Upper lobe of left lung (tissue), 6 donors: ENCODE measurements around the gene PRDM8. TPM values are rescaled to one million over a fixed set of nuclear protein-coding genes. Genes with fewer than 3 reads are reported as not detected.
A peak's percentile ranks its signal among the peaks of the same experiment; 100 is the strongest.

Experiments
- ATAC-seq, 2 donors: fragments of 200-7000 bp; cut with Tn5 transposase; one replicate each; pipeline ENCODE4 v1.9.1; 2022; ENCODE audit warnings: mild to moderate bottlenecking in 2 of 2, moderate library complexity in 2 of 2; ENCODE audit not compliant: low FRiP score in 2 of 2
- DNase-seq, 2 donors: peaks; one replicate each; pipeline ENCODE4 v3.0.0-alpha.2; 2019 to 2020
- H3K27ac ChIP-seq, 4 donors: fragments of 200-600 bp; sonication (generic); one replicate each; pipeline ENCODE4 v1.5.1; 2016 to 2019
- H3K27me3 ChIP-seq, 4 donors: fragments of 200-600 bp; sonication (generic); one replicate each; pipeline ENCODE4 v1.5.1; 2017 to 2019
- H3K36me3 ChIP-seq, 4 donors: fragments of 200-600 bp; sonication (generic); one replicate each; pipeline ENCODE4 v1.5.1; 2016 to 2019
- H3K4me1 ChIP-seq, 4 donors: fragments of 200-600 bp; sonication (generic); one replicate each; pipeline ENCODE4 v1.5.1; 2018 to 2019
- H3K4me3 ChIP-seq, 4 donors: fragments of 200-600 bp; sonication (generic); one replicate each; pipeline ENCODE4 v1.5.1; 2017 to 2019; ENCODE audit warnings: mild to moderate bottlenecking in 2 of 4, moderate library complexity in 1 of 4
- H3K9me3 ChIP-seq, 4 donors: fragments of 200-600 bp; sonication (generic); one replicate each; pipeline ENCODE4 v1.5.1; 2018 to 2019
- EP300 ChIP-seq, 4 donors: sonication (generic); formaldehyde crosslinking; IDR thresholded peaks; one replicate each; pipeline ENCODE4 v1.5.1; 2017; ENCODE audit warnings: antibody characterized with exemption in 4 of 4, control low read depth in 2 of 4
- POLR2A ChIP-seq, 4 donors: fragments of 450-650 bp; IDR thresholded peaks; one replicate each; pipeline ENCODE4 v1.5.1; 2016 to 2017; ENCODE audit warnings: antibody characterized with exemption in 4 of 4, mild to moderate bottlenecking in 2 of 4
- POLR2AphosphoS5 ChIP-seq, 2 donors: sonication (generic); formaldehyde crosslinking; IDR thresholded peaks; one replicate each; pipeline ENCODE4 v1.5.1; 2017; ENCODE audit warnings: antibody characterized with exemption in 2 of 2
- WGBS, 2 donors: methylation state at CpG; one replicate each; pipeline ENCODE4 v1.1.5; 2017 to 2018; 5-methylcytosine and 5-hydroxymethylcytosine counted together
- total RNA-seq, 6 donors: library from RNA; depleted of rRNA in 4 of 6; stranded (reverse); fragments of >200 nt in 4 of 6; gene quantifications; one replicate each; pipeline versions ENCODE4 v1.1.0 to v1.2.1, GENCODE V29; 2016 to 2021
- TF ChIP-seq, protein P1 (sequence below), 6 experiments: fragments of 450-650 bp in 4 of 6; fragments of 200-600 bp in 2 of 6; sonication (generic) in 2 of 6; IDR thresholded peaks; one replicate each; pipeline ENCODE4 v1.5.1; 2016 to 2019; ENCODE audit warnings: antibody characterized with exemption in 6 of 6
- donor health status: DM: no; HTN: no; CAD: no; lungs with moderate emphysema.
- donor health status: DM: no; HTN: yes; CAD: no; lungs with severe emphysema.

The PRDM8 gene
- total RNA-seq, 6 donors from 2014 or later = 0.11 to 3.3 (median 1.9) TPM

GRCh38 chr4:80207172-80207583 is 9.9 kb downstream of the PRDM8 start:
- Histone ChIP-seq H3K36me3 (no peaks in the 10 kb centered on the region), H3K9me3 (no peaks in the 10 kb centered on the region), H3K4me3 (no peak overlapping the region), H3K4me1 (peaks cover 5 to 21% (median 11%) of the 10 kb centered on the region in 4 donors), H3K27ac (no peak overlapping the region), H3K27me3 (peaks cover 0 to 14% (median 5%) of the 10 kb centered on the region in 4 donors)
- TF ChIP-seq, protein P1, sequence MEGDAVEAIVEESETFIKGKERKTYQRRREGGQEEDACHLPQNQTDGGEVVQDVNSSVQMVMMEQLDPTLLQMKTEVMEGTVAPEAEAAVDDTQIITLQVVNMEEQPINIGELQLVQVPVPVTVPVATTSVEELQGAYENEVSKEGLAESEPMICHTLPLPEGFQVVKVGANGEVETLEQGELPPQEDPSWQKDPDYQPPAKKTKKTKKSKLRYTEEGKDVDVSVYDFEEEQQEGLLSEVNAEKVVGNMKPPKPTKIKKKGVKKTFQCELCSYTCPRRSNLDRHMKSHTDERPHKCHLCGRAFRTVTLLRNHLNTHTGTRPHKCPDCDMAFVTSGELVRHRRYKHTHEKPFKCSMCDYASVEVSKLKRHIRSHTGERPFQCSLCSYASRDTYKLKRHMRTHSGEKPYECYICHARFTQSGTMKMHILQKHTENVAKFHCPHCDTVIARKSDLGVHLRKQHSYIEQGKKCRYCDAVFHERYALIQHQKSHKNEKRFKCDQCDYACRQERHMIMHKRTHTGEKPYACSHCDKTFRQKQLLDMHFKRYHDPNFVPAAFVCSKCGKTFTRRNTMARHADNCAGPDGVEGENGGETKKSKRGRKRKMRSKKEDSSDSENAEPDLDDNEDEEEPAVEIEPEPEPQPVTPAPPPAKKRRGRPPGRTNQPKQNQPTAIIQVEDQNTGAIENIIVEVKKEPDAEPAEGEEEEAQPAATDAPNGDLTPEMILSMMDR (IDR thresholded peaks at IDR 0.05) = no peak
- TF ChIP-seq EP300 (IDR thresholded peaks at IDR 0.05) = no peak
- TF ChIP-seq POLR2AphosphoS5 (IDR thresholded peaks at IDR 0.05) = no peak
- TF ChIP-seq POLR2A (IDR thresholded peaks at IDR 0.05) = no peak
- peak in 1 of 2 donors; percentile 61 for ATAC-seq
- peak in 1 of 2 donors; percentile 81 for DNase-seq
- 15 to 27% methylated on average over 12 to 27 of the region's 27 CpGs for WGBS, 2 donors

- H3K27me3 ChIP-seq = peaks cover 0 to 14% (median 5%) of the 10 kb centered on the region in 4 donors
- 71 to 72% methylated on average over 10 of the region's 10 CpGs for WGBS, 2 donors
- ATAC-seq = peak in 1 of 2 donors; percentile 15
- TF ChIP-seq, protein P1 (IDR thresholded peaks at IDR 0.05) = no peak
- TF ChIP-seq POLR2A (IDR thresholded peaks at IDR 0.05) (no peak), EP300 (IDR thresholded peaks at IDR 0.05) (no peak), POLR2AphosphoS5 (IDR thresholded peaks at IDR 0.05) (no peak)
- no peak for DNase-seq
- no peaks in the 10 kb centered on the region for H3K9me3 ChIP-seq
- H3K4me1 ChIP-seq = peaks cover 5 to 17% (median 10%) of the 10 kb centered on the region in 4 donors
- no peak overlapping the region for H3K4me3 ChIP-seq
- no peaks in the 10 kb centered on the region for H3K36me3 ChIP-seq
- H3K27ac ChIP-seq = no peak overlapping the region
Measured at GRCh38 chr4:80207664-80208063, 10.4 kb downstream of the PRDM8 start.

- Histone ChIP-seq H3K27ac (no peak overlapping the region), H3K27me3 (peaks cover 0 to 6% (median 1%) of the 10 kb centered on the region in 4 donors), H3K36me3 (no peaks in the 10 kb centered on the region), H3K4me3 (no peak overlapping the region), H3K4me1 (peaks cover 0 to 6% (median 1%) of the 10 kb centered on the region in 4 donors), H3K9me3 (no peaks in the 10 kb centered on the region)
- ATAC-seq (no peak), DNase-seq (no peak)
- TF ChIP-seq POLR2A (IDR thresholded peaks at IDR 0.05) (no peak), POLR2AphosphoS5 (IDR thresholded peaks at IDR 0.05) (no peak), EP300 (IDR thresholded peaks at IDR 0.05) (no peak)
- TF ChIP-seq, protein P1 (IDR thresholded peaks at IDR 0.05) = no peak
- 77 to 89% methylated on average over 4 of the region's 4 CpGs for WGBS, 2 donors
Measured at GRCh38 chr4:80208610-80209339, 11.5 kb downstream of the PRDM8 start.

DNA sequence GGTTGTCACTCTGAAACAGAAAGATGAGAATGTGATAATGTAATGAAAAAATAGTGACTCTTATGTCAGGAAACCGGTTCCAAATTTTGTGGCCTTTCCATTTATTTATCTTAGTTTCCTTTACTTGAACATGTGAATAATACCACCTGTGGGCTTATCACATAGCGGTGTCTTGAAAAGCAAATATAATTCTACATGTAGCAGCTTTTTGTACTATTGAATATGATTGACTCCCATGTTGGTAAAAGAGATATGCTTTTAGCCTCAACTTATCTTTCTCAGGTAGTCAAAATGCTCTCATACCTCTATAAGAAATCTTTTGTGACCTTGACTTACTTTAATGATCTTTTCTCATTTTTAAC is 12.0 kb downstream of the PRDM8 start:
- Histone ChIP-seq H3K36me3 (no peaks in the 10 kb centered on the region), H3K4me1 (peaks cover 0 to 6% (median 1%) of the 10 kb centered on the region in 4 donors), H3K27ac (no peak overlapping the region), H3K4me3 (no peak overlapping the region), H3K9me3 (no peaks in the 10 kb centered on the region), H3K27me3 (peaks cover 0 to 6% (median 1%) of the 10 kb centered on the region in 4 donors)
- DNase-seq (no peak), ATAC-seq (no peak)
- TF ChIP-seq, protein P1 (IDR thresholded peaks at IDR 0.05) = no peak
- TF ChIP-seq EP300 (IDR thresholded peaks at IDR 0.05) = no peak
- no peak for TF ChIP-seq POLR2AphosphoS5 (IDR thresholded peaks at IDR 0.05)
- no peak for TF ChIP-seq POLR2A (IDR thresholded peaks at IDR 0.05)
- WGBS, 2 donors = 91 to 98% methylated on average over 2 of the region's 2 CpGs
